D721Med (cell line): ENCODE data around the gene SGPP1.
"Not testable (repeated sequence)": the region's sequence is repeated elsewhere in the genome, so short reads cannot be mapped to it uniquely, and the experiment has no call there.

ENCODE experiments used
- DNase-seq: peaks from one replicate; pipeline ENCODE4 v3.0.0; 2011; ENCODE audit warnings: low spot score; ENCODE audit not compliant: insufficient read length
- FAIRE-seq: peaks from 2 replicates; lab custom pipeline; 2011; peaks lifted over from hg19 to GRCh38; lab: Jason Lieb, UNC
- TF ChIP-seq, protein P1 (sequence below): IDR thresholded peaks from 2 replicates; pipeline ENCODE4 v1.5.1; 2012; ENCODE audit warnings: mild to moderate bottlenecking, control low read depth; ENCODE audit not compliant: insufficient read depth; ENCODE audit errors: missing control alignments

Gene SGPP1

DNA sequence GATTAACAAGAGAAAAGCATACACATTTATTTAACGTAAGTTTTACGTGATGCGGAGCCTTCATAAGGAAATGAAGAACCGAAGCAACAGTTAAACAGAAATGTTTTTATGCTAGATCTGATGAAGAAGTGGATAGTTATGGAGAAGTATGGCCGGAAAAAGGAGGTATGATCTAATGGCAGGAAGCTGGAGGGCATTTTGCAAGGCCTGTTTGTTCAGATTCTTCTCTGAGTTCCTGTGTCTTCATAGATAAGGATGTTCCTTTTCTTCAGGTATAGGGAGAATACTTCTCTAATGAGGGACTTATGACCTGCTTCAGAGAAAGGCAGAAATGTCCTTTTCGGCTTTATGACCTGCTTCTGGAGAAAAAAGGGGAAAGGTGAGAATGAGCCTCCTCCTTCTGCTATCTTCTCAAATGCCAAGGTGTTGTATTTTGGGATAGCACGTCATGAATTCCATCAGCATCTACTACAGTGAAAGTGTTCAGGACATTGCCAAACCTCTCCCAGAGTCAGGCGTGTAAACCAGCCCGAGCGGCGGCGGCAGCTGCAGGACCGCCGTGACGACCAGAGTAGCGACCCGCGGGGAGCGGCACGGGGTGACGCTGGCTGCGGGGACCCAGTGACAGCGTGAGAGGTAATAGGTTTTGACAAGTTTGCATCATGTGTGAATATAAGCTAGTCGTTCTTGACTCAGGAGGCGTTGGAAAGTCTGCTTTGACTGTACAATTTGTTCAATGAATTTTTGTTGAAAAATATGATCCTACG lies 33.7 kb upstream of the SGPP1 start:
- FAIRE-seq (no peak), DNase-seq (no peak)
- TF ChIP-seq, protein P1, sequence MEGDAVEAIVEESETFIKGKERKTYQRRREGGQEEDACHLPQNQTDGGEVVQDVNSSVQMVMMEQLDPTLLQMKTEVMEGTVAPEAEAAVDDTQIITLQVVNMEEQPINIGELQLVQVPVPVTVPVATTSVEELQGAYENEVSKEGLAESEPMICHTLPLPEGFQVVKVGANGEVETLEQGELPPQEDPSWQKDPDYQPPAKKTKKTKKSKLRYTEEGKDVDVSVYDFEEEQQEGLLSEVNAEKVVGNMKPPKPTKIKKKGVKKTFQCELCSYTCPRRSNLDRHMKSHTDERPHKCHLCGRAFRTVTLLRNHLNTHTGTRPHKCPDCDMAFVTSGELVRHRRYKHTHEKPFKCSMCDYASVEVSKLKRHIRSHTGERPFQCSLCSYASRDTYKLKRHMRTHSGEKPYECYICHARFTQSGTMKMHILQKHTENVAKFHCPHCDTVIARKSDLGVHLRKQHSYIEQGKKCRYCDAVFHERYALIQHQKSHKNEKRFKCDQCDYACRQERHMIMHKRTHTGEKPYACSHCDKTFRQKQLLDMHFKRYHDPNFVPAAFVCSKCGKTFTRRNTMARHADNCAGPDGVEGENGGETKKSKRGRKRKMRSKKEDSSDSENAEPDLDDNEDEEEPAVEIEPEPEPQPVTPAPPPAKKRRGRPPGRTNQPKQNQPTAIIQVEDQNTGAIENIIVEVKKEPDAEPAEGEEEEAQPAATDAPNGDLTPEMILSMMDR = no peak

DNA sequence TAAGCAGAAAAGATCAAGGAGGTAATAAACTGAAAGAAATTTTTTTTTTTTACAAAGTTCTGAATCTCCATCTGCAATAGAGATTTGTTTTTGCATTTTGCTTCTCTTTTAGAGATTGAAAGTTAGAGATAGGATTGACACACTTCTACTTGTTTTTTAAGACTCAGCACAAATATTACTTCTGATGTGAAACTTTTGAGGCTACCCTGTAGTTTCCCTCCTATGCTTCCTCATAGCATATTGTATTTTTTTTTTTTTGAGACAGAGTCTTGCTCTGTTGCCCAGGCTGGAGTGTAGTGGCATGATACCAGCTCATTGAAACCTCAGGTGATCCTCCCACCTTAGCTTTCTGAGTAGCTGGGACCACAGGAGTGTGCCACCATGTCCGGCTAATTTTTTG lies 32.1 kb upstream of the SGPP1 start:
- TF ChIP-seq, protein P1 = no peak
- no peak for FAIRE-seq
- DNase-seq = no peak

DNA sequence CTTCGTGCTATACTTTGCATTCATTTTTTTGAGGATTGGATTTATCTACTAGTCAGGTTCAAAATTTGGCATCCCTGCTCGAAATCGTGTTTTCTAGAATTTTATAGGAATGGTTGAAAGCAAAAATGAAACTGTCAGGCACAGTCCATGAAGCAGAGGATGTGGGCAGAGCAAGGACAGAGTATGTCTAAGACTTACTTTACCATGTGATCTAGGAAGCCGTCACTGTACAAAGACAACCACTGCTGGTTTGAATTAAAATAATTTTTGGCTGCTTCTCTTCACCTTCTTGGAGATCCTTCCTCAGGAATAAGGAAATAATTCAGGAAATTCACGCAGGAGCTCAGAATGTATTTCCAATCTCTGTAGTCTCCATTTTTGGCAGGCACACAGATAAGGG lies 31.6 kb upstream of the SGPP1 start:
- TF ChIP-seq, protein P1 = no peak
- DNase-seq = no peak
- no peak for FAIRE-seq

DNA sequence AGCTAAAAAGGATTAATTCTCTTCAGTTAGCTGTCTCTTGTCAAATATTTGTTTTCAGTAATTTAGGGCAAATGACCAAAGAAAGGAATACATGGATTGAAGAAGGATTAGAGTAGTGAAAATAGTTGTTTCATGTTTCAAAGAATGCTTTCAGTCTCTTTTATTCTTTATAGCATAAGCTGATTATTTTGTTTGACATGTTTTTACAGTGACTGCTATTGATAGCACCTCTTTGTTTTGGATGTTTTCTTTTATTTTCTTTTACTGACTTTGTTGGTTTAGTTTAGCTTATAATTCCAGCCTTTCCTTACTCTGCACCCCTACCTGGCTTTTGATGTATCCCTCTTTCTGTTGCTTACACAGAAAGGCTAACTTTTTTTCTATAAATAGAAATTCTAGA lies 29.3 kb upstream of the SGPP1 start:
- no peak for FAIRE-seq

DNA sequence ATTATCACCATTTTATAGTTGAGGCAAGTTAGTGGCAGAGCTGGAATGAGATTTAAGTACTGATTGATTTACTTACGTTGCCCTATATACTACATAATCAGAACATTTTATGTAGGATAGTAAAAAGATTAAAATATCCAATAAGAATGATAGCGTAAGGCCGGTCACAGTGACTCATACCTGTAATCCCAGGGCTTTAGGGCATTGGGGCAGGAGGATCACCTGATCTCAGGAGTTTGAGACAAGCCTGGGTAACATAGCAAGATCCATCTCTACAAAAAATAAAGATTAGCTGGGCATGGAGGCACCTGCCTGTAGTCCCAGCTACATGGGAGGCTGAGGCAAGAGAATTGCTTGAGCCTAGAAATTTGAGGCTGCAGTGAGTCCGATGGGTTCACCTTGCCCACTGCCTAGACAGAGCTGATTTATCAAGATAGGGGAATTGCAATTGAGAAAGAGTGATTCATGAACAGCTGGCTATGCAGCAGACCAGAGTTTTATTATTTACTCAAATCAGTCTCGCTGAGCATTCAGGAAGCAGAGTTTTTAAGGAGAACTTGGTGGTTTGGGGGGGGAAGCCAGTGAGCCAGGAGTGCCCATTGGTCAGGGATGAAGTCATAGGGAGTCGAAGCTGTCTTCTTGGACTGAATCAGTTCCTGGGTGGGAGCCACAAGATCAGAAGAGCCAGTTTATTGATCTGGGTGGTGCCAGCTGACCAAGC lies 24.7 kb upstream of the SGPP1 start:
- no peak for DNase-seq
- no peak for FAIRE-seq
- TF ChIP-seq, protein P1 = no peak

More for the DNA sequence above, 29.3 kb upstream of the SGPP1 start:
- no peak for DNase-seq
- TF ChIP-seq, protein P1 = no peak

DNA sequence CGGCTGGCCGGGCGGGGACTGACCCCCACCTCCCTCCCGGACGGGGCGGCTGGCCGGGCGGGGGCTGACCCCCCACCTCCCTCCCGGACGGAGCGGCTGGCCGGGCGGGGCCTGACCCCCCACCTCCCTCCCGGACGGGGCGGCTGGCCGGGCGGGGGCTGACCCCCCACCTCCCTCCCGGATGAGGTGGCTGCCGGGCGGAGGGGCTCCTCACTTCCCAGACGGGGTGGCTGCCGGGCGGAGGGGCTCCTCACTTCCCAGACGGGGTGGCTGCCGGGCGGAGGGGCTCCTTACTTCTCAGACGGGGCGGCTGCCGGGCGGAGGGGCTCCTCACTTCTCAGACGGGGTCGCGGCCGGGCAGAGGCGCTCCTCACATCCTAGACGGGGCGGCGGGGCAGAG lies 23.2 kb upstream of the SGPP1 start:
- not testable (repeated sequence) for FAIRE-seq, DNase-seq

DNA sequence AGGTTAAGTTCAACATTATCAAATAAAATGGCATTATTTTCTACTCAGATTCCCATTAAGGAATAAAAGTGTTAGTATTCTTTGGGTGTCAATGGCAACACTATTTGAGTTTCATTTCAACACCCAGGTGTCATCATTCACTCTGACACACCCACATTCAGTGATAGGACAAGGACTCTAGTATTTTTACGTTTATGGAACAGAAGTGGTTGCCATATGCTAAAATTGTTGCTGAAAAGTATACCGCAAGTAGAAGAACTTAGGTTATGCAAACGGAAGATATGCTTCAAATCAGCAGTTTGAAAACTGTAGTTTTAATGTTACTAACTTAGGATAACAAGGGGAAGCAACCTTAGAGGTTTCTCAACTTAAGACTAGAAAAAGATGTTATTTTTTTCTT lies 20.0 kb upstream of the SGPP1 start:
- DNase-seq (no peak), FAIRE-seq (no peak)
- TF ChIP-seq, protein P1 = no peak
